Activated CD8-positive, alpha-beta memory T cell treated with anti-CD3 and anti-CD28 coated beads for 4 hours (primary cell): Measurements from ENCODE around the gene C10orf90.

Source experiments
- DNase-seq, 2 donors: peaks; one replicate each; pipeline ENCODE4 v3.0.0-alpha.2; 2020; ENCODE audit warnings: low read depth in 2 of 2

Gene C10orf90

GRCh38 chr10:126425489-126426065 lies 244.9 kb downstream of the C10orf90 start:
- DNase-seq = no peak

- DNase-seq = no peak
Observed at GRCh38 chr10:126425032-126425431, 245.5 kb downstream of the C10orf90 start.

GRCh38 chr10:126423732-126424491 lies 246.6 kb downstream of the C10orf90 start:
- DNase-seq = no peak

- no peak for DNase-seq
Observed at GRCh38 chr10:126422567-126422966, 247.9 kb downstream of the C10orf90 start.

- no peak for DNase-seq
Observed at GRCh38 chr10:126421756-126422256, 248.7 kb downstream of the C10orf90 start.

- DNase-seq = no peak
Observed at GRCh38 chr10:126420567-126421300, 249.8 kb downstream of the C10orf90 start.

- DNase-seq = no peak
Observed at GRCh38 chr10:126417220-126417825, 253.2 kb downstream of the C10orf90 start.

- DNase-seq = no peak
Observed at GRCh38 chr10:126409821-126410220, 260.7 kb downstream of the C10orf90 start.

GRCh38 chr10:126408953-126409641 lies 261.4 kb downstream of the C10orf90 start:
- DNase-seq = no peak

GRCh38 chr10:126407831-126408230 lies 262.7 kb downstream of the C10orf90 start:
- no peak for DNase-seq

GRCh38 chr10:126405239-126405775 lies 265.2 kb downstream of the C10orf90 start:
- DNase-seq = no peak

GRCh38 chr10:126402721-126403695 lies 267.5 kb downstream of the C10orf90 start:
- DNase-seq = no peak

GRCh38 chr10:126400641-126401040 lies 269.9 kb downstream of the C10orf90 start:
- no peak for DNase-seq

GRCh38 chr10:126398924-126399323 lies 271.6 kb downstream of the C10orf90 start:
- DNase-seq = no peak

GRCh38 chr10:126398383-126398743 lies 272.1 kb downstream of the C10orf90 start:
- no peak for DNase-seq

GRCh38 chr10:126397640-126398382 lies 272.7 kb downstream of the C10orf90 start:
- DNase-seq = no peak

- no peak for DNase-seq
Observed at GRCh38 chr10:126397156-126397555, 273.3 kb downstream of the C10orf90 start.

- no peak for DNase-seq
Observed at GRCh38 chr10:126394948-126395347, 275.5 kb downstream of the C10orf90 start.

- DNase-seq = no peak
Observed at GRCh38 chr10:126393076-126393475, 277.4 kb downstream of the C10orf90 start.
